Measurements from ENCODE around the gene TBC1D25. TPM values are rescaled to one million over a fixed set of nuclear protein-coding genes. Genes with fewer than 3 reads are reported as not detected.
"Not testable (repeated sequence)": the region's sequence is repeated elsewhere in the genome, so short reads cannot be mapped to it uniquely, and the experiment has no call there.

The TBC1D25 gene
- total and polyA plus RNA-seq, 2 donors from 2014 or later: 6.0 to 16.3 TPM

DNA sequence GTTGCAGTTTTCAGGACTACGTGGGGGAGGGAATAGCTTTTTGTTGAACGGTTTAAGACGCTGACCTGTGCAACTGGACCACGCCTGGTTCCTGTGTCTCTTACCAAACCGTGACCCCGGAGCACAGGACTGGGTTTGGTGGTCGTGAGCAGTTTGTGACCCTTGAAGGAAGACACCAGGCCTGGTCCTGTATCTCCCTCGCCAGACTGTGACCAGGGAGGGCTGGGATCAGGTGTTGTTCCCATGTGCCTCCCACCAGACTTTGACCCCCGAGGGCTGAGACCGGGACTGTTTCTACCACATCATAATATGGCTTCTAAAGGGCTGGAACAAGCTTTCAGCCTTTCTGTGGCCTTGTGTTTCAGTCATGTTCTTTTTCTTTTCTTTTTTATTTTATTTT is 17.2 kb upstream of the TBC1D25 start:
- peak overlapping the region in 1 of 2 donors; percentile 23 for H3K27ac ChIP-seq (ENCODE audit: low read depth in 2 of 2, low read length in 2 of 2)
- no peaks in the 10 kb centered on the region for H3K27me3 ChIP-seq (ENCODE audit: control insufficient read depth, insufficient read depth, low read length)
- no peaks in the 10 kb centered on the region for H3K9me3 ChIP-seq (ENCODE audit: control insufficient read depth in 2 of 3, insufficient read depth in 1 of 3, low read length in 3 of 3)
- TF ChIP-seq, protein P1, sequence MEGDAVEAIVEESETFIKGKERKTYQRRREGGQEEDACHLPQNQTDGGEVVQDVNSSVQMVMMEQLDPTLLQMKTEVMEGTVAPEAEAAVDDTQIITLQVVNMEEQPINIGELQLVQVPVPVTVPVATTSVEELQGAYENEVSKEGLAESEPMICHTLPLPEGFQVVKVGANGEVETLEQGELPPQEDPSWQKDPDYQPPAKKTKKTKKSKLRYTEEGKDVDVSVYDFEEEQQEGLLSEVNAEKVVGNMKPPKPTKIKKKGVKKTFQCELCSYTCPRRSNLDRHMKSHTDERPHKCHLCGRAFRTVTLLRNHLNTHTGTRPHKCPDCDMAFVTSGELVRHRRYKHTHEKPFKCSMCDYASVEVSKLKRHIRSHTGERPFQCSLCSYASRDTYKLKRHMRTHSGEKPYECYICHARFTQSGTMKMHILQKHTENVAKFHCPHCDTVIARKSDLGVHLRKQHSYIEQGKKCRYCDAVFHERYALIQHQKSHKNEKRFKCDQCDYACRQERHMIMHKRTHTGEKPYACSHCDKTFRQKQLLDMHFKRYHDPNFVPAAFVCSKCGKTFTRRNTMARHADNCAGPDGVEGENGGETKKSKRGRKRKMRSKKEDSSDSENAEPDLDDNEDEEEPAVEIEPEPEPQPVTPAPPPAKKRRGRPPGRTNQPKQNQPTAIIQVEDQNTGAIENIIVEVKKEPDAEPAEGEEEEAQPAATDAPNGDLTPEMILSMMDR (IDR thresholded peaks at IDR 0.05; ENCODE audit: borderline replicate concordance, extremely low read depth, insufficient read depth): no peak
- H3K36me3 ChIP-seq (ENCODE audit: control insufficient read depth in 2 of 3, insufficient read depth in 3 of 3, low read length in 3 of 3): peaks cover 0 to 6% (median 3%) of the 10 kb centered on the region in 3 donors
- DNase-seq (peak in 4 of 5 donors; percentile 21 to 50 (median 32)), FAIRE-seq (no peak)
- intact Hi-C loops (cut with DNase I): no loop called here
- peak overlapping the region; percentile 67 to 85 (median 75) for H3K4me3 ChIP-seq (ENCODE audit: low read length in 3 of 3)
- peaks cover 0 to 2% (median 0%) of the 10 kb centered on the region in 3 donors for H3K4me1 ChIP-seq (ENCODE audit: control insufficient read depth in 2 of 3, insufficient read depth in 2 of 3, low read depth in 1 of 3, low read length in 3 of 3)
- peak overlapping the region; percentile 48 to 89 (median 63) for H3K9ac ChIP-seq (ENCODE audit: low read length in 3 of 3)

DNA sequence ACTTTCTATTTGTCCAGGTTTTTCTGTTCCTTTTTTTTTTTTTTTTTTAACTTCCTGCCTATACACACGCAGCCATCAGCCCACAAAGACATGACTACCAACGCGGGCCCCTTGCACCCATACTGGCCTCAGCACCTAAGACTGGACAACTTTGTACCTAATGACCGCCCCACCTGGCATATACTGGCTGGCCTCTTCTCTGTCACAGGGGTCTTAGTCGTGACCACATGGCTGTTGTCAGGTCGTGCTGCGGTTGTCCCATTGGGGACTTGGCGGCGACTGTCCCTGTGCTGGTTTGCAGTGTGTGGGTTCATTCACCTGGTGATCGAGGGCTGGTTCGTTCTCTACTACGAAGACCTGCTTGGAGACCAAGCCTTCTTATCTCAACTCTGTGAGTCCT is 15.8 kb upstream of the TBC1D25 start:
- Histone ChIP-seq H3K9me3 (ENCODE audit: control insufficient read depth in 2 of 3, insufficient read depth in 1 of 3, low read length in 3 of 3) (no peaks in the 10 kb centered on the region), H3K36me3 (ENCODE audit: control insufficient read depth in 2 of 3, insufficient read depth in 3 of 3, low read length in 3 of 3) (peaks cover 0 to 11% (median 3%) of the 10 kb centered on the region in 3 donors), H3K27me3 (ENCODE audit: control insufficient read depth, insufficient read depth, low read length) (no peaks in the 10 kb centered on the region), H3K4me3 (ENCODE audit: low read length in 3 of 3) (no peak overlapping the region), H3K4me1 (ENCODE audit: control insufficient read depth in 2 of 3, insufficient read depth in 2 of 3, low read depth in 1 of 3, low read length in 3 of 3) (peaks cover 0 to 2% (median 0%) of the 10 kb centered on the region in 3 donors), H3K9ac (ENCODE audit: low read length in 3 of 3) (no peak overlapping the region), H3K27ac (ENCODE audit: low read depth in 2 of 2, low read length in 2 of 2) (no peak overlapping the region)
- DNase-seq (no peak), FAIRE-seq (no peak)
- intact Hi-C loops (cut with DNase I): no loop called here
- TF ChIP-seq, protein P1 (IDR thresholded peaks at IDR 0.05; ENCODE audit: borderline replicate concordance, extremely low read depth, insufficient read depth): no peak

- H3K4me3 ChIP-seq (ENCODE audit: low read length in 3 of 3); FAIRE-seq; intact Hi-C loops (cut with DNase I); H3K27me3 ChIP-seq (ENCODE audit: control insufficient read depth, insufficient read depth, low read length); H3K9ac ChIP-seq (ENCODE audit: low read length in 3 of 3); H3K9me3 ChIP-seq (ENCODE audit: control insufficient read depth in 2 of 3, insufficient read depth in 1 of 3, low read length in 3 of 3); H3K27ac ChIP-seq (ENCODE audit: low read depth in 2 of 2, low read length in 2 of 2); H3K4me1 ChIP-seq (ENCODE audit: control insufficient read depth in 2 of 3, insufficient read depth in 2 of 3, low read depth in 1 of 3, low read length in 3 of 3); DNase-seq: not testable (repeated sequence)
- H3K36me3 ChIP-seq (ENCODE audit: control insufficient read depth in 2 of 3, insufficient read depth in 3 of 3, low read length in 3 of 3): peaks cover 0 to 11% (median 3%) of the 10 kb centered on the region in 3 donors
These were observed 13.7 kb upstream of the TBC1D25 start for GRCh38 chrX:48525853-48526252.

DNA sequence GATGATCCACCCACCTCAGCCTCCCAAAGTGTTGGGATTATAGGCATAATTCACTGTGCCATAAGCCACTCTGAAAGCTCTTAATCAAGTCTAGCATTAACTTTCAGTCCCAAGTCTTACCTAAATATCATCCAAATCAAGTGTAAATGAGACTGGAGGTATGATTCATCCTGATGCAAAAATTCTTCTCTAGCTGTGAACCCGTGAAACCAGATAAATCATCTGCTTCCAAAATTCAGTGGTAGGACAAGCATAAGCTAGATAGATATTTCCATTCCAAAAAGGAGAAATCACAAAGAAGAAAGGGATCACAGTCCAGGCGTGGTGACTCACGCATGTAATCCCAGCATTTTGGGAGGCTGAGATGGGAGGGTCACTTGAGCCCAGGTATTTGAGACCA is 8.8 kb upstream of the TBC1D25 start:
- H3K9ac ChIP-seq (ENCODE audit: low read length in 3 of 3): no peak overlapping the region
- DNase-seq (no peak), FAIRE-seq (no peak)
- TF ChIP-seq, protein P1 (IDR thresholded peaks at IDR 0.05; ENCODE audit: borderline replicate concordance, extremely low read depth, insufficient read depth): no peak
- no peak overlapping the region for H3K4me3 ChIP-seq (ENCODE audit: low read length in 3 of 3)
- H3K4me1 ChIP-seq (ENCODE audit: control insufficient read depth in 2 of 3, insufficient read depth in 2 of 3, low read depth in 1 of 3, low read length in 3 of 3): no peaks in the 10 kb centered on the region
- H3K9me3 ChIP-seq (ENCODE audit: control insufficient read depth in 2 of 3, insufficient read depth in 1 of 3, low read length in 3 of 3): no peaks in the 10 kb centered on the region
- intact Hi-C loops (cut with DNase I): no loop called here
- no peak overlapping the region for H3K27ac ChIP-seq (ENCODE audit: low read depth in 2 of 2, low read length in 2 of 2)
- peaks cover 0 to 11% (median 3%) of the 10 kb centered on the region in 3 donors for H3K36me3 ChIP-seq (ENCODE audit: control insufficient read depth in 2 of 3, insufficient read depth in 3 of 3, low read length in 3 of 3)
- no peaks in the 10 kb centered on the region for H3K27me3 ChIP-seq (ENCODE audit: control insufficient read depth, insufficient read depth, low read length)
